Upper lobe of right lung (tissue), 1 donor: Measurements from ENCODE around the gene COA8. TPM values are rescaled to one million over a fixed set of nuclear protein-coding genes. Genes with fewer than 3 reads are reported as not detected.

Experiments
- ATAC-seq: fragments of 200-7000 bp; cut with Tn5 transposase; one replicate; pipeline ENCODE4 v1.9.1; 2020; ENCODE audit warnings: mild to moderate bottlenecking, moderate library complexity
- DNase-seq: peaks from one replicate; pipeline ENCODE4 v3.0.0-alpha.2; 2020
- H3K27ac ChIP-seq: fragments of 200-600 bp; one replicate; pipeline ENCODE4 v1.8.0; 2022
- H3K27me3 ChIP-seq: fragments of 200-600 bp; one replicate; pipeline ENCODE4 v1.8.0; 2022; ENCODE audit warnings: mild to moderate bottlenecking
- H3K36me3 ChIP-seq: fragments of 200-600 bp; one replicate; pipeline ENCODE4 v1.8.0; 2022
- H3K4me1 ChIP-seq: fragments of 200-600 bp; one replicate; pipeline ENCODE4 v1.8.0; 2022
- H3K4me3 ChIP-seq: fragments of 200-600 bp; one replicate; pipeline ENCODE4 v1.8.0; 2022; ENCODE audit warnings: mild to moderate bottlenecking
- H3K9me3 ChIP-seq: fragments of 200-600 bp; one replicate; pipeline ENCODE4 v1.8.0; 2022
- CTCF ChIP-seq: fragments of 200-600 bp; IDR thresholded peaks from one replicate; pipeline ENCODE4 v1.8.0; 2022; ENCODE audit warnings: antibody characterized with exemption
- intact Hi-C: fragments of 100-400 bp; cut with DNase I; formaldehyde crosslinking; loops from one replicate; pipeline ENCODE4 v1.11.0; 2022
- total RNA-seq: library from RNA; stranded (reverse); fragmentation: NEBNext Ultra II Directional; extraction: Animal tissue kit (Norgen Biotek cat#: 25700); gene quantifications from one replicate; pipeline ENCODE4 v1.2.1, GENCODE V29; 2021
- donor health status: DM: no; HTN: yes; CAD: no; lungs with severe emphysema.

Gene COA8
- total RNA-seq, 1 donor from 2014 or later: 29.7 TPM

DNA sequence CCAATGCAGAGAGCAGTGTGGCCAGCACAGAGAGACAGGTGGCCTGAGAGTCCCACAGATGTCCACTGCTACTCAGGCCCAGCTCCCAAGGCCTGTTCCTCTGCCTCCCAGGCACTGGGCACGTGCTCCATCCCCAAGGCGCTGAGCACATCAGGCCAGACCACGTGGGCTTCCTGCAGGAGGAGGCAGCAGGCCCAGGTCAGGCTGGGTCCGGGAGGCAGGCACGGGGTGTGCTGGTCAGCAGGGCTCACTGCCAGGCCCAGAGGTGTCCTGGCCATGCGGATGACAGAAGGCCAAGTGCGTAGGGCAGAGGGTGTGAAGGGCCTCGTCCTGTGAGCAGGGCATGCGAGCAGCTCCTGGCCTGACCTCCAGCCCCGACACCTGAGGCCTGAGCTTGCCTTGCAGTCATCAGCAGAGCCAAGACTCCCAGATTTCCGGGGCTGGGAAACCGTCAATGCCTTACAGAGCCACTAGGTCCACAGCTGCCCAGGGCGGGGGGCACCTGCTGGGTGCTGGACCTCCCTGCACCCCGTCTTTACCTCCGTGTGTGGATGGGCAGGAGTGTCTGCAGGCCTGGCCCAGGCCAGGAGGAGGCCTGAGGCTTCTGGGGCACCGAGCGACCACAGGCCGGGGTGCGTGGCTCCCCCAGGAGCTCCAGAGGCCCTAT, 18.9 kb upstream of the COA8 start:
- intact Hi-C loops: no loop called here
- ATAC-seq (no peak), DNase-seq (no peak)
- Histone ChIP-seq H3K4me1 (peaks cover 54% of the 10 kb centered on the region), H3K27me3 (no peaks in the 10 kb centered on the region), H3K36me3 (no peaks in the 10 kb centered on the region), H3K9me3 (no peaks in the 10 kb centered on the region), H3K4me3 (no peak overlapping the region), H3K27ac (no peak overlapping the region)
- TF ChIP-seq CTCF: no peak

GRCh38 chr14:103544388-103545218, 18.2 kb upstream of the COA8 start:
- H3K27me3 ChIP-seq: no peaks in the 10 kb centered on the region
- peaks cover 47% of the 10 kb centered on the region for H3K4me1 ChIP-seq
- TF ChIP-seq CTCF: no peak
- H3K27ac ChIP-seq: no peak overlapping the region
- DNase-seq (no peak), ATAC-seq (no peak)
- intact Hi-C loops: loop anchor here (5.0 kb wide), 1 partner anchor 42 kb away; no protein-coding TSS in a partner anchor
- H3K36me3 ChIP-seq: no peaks in the 10 kb centered on the region
- no peak overlapping the region for H3K4me3 ChIP-seq
- H3K9me3 ChIP-seq: no peaks in the 10 kb centered on the region

DNA sequence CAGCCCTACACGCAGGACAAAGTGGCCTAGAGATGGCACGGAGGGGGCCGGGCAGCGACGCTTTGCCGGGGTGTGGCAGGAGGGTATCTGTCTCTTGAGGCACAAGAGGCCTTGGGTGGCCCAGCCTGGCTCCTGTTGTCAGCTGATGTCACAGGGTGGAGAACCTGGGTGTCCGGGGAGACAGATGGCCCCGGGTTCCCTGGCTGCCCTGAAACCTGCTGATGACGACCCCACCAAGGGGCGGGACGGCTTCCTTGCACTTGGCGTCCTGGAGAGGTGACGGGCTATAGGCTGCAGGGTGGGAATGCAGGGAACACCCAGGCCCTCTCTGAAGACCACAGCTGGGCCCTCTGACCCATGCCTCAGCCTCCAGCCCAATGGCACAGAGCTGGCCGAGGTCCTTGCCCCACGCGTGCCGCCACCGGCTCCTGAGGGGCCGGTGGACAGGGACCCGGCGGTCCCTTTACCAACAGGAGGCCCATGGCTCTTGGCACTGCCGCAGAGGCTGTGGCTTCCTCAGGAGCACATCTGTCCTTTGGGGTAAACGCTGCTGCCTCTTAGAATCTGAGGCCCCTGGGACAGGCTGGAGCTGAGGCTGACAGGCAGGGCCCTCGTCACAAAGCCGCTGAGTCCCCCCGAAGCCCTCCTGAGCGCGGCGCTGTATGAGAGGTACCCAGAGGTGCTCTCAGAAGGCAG, 17.4 kb upstream of the COA8 start:
- no peak for DNase-seq
- Histone ChIP-seq H3K36me3 (no peaks in the 10 kb centered on the region), H3K27ac (no peak overlapping the region), H3K4me3 (no peak overlapping the region), H3K9me3 (no peaks in the 10 kb centered on the region), H3K27me3 (no peaks in the 10 kb centered on the region), H3K4me1 (peaks cover 42% of the 10 kb centered on the region)
- TF ChIP-seq CTCF: no peak
- intact Hi-C loops: loop anchor here (5.0 kb wide), 1 partner anchor 43 kb away; no protein-coding TSS in a partner anchor
- ATAC-seq: no peak

GRCh38 chr14:103545915-103546651, 16.7 kb upstream of the COA8 start:
- H3K27ac ChIP-seq: no peak overlapping the region
- H3K4me3 ChIP-seq: no peak overlapping the region
- H3K4me1 ChIP-seq: peaks cover 41% of the 10 kb centered on the region
- DNase-seq (no peak), ATAC-seq (no peak)
- no peaks in the 10 kb centered on the region for H3K27me3 ChIP-seq
- no peaks in the 10 kb centered on the region for H3K9me3 ChIP-seq
- no peaks in the 10 kb centered on the region for H3K36me3 ChIP-seq
- no peak for TF ChIP-seq CTCF
- intact Hi-C loops: loop anchor here (5.0 kb wide), 1 partner anchor 44 kb away; no protein-coding TSS in a partner anchor
